Measurements from ENCODE around the gene COL1A1. TPM values are rescaled to one million over a fixed set of nuclear protein-coding genes. Genes with fewer than 3 reads are reported as not detected.

Gene COL1A1
- total RNA-seq, 4 donors from 2014 or later = 11.3 to 287 (median 31.9) TPM

GRCh38 chr17:50181591-50182560, 19.6 kb downstream of the COL1A1 start:
- peaks cover 3 to 30% (median 16%) of the 10 kb centered on the region in 4 donors for H3K4me1 ChIP-seq
- TF ChIP-seq CTCF (IDR thresholded peaks at IDR 0.05) (no peak), POLR2A (IDR thresholded peaks at IDR 0.05) (no peak)
- H3K4me3 ChIP-seq = no peak overlapping the region
- no peaks in the 10 kb centered on the region for H3K9me3 ChIP-seq
- no peak overlapping the region for H3K27ac ChIP-seq
- no peak for DNase-seq
- no peaks in the 10 kb centered on the region for H3K27me3 ChIP-seq
- H3K36me3 ChIP-seq = no peaks in the 10 kb centered on the region

- Histone ChIP-seq H3K4me1 (peaks cover 3 to 30% (median 16%) of the 10 kb centered on the region in 4 donors), H3K27ac (no peak overlapping the region)
- no peak for TF ChIP-seq CTCF (IDR thresholded peaks at IDR 0.05)
- TF ChIP-seq POLR2A (IDR thresholded peaks at IDR 0.05) = no peak
Measured at GRCh38 chr17:50181144-50181543, 20.3 kb downstream of the COL1A1 start.

GRCh38 chr17:50180620-50181019, 20.8 kb downstream of the COL1A1 start:
- H3K4me1 ChIP-seq = peaks cover 3 to 35% (median 16%) of the 10 kb centered on the region in 4 donors
- TF ChIP-seq CTCF (IDR thresholded peaks at IDR 0.05) (no peak), POLR2A (IDR thresholded peaks at IDR 0.05) (no peak)
- no peak for DNase-seq
- no peaks in the 10 kb centered on the region for H3K36me3 ChIP-seq
- no peak overlapping the region for H3K27ac ChIP-seq
- no peaks in the 10 kb centered on the region for H3K27me3 ChIP-seq
- H3K4me3 ChIP-seq = no peak overlapping the region
- no peaks in the 10 kb centered on the region for H3K9me3 ChIP-seq

More at GRCh38 chr17:50181144-50181543, 20.3 kb downstream of the COL1A1 start:
- H3K9me3 ChIP-seq = no peaks in the 10 kb centered on the region
- no peaks in the 10 kb centered on the region for H3K27me3 ChIP-seq
- no peaks in the 10 kb centered on the region for H3K36me3 ChIP-seq
- no peak overlapping the region for H3K4me3 ChIP-seq
- DNase-seq = no peak

GRCh38 chr17:50180111-50180510, 21.3 kb downstream of the COL1A1 start:
- Histone ChIP-seq H3K27me3 (no peaks in the 10 kb centered on the region), H3K27ac (no peak overlapping the region), H3K4me1 (peaks cover 3 to 38% (median 14%) of the 10 kb centered on the region in 4 donors), H3K36me3 (no peaks in the 10 kb centered on the region), H3K9me3 (no peaks in the 10 kb centered on the region), H3K4me3 (no peak overlapping the region)
- TF ChIP-seq CTCF (IDR thresholded peaks at IDR 0.05) = no peak
- TF ChIP-seq POLR2A (IDR thresholded peaks at IDR 0.05) = no peak
- no peak for DNase-seq

- H3K27me3 ChIP-seq = no peaks in the 10 kb centered on the region
- peak overlapping the region in 1 of 4 donors; percentile 9 for H3K4me3 ChIP-seq
- TF ChIP-seq CTCF (IDR thresholded peaks at IDR 0.05) = peak; percentile 15 to 52 (median 45)
- no peak for TF ChIP-seq POLR2A (IDR thresholded peaks at IDR 0.05)
Measured at GRCh38 chr17:50177983-50178834, 23.2 kb downstream of the COL1A1 start.

More at GRCh38 chr17:50177983-50178834, 23.2 kb downstream of the COL1A1 start:
- Histone ChIP-seq H3K36me3 (no peaks in the 10 kb centered on the region), H3K27ac (peak overlapping the region in 3 of 4 donors; percentile 23 to 72 (median 58)), H3K4me1 (peaks cover 0 to 25% (median 2%) of the 10 kb centered on the region in 4 donors), H3K9me3 (no peaks in the 10 kb centered on the region)
- peak; percentile 69 to 86 (median 80) for DNase-seq
